Hepatocyte (in vitro differentiated cells): ENCODE data around the gene SORT1. TPM values are rescaled to one million over a fixed set of nuclear protein-coding genes. Genes with fewer than 3 reads are reported as not detected.

Experiments used
- DNase-seq: peaks from one replicate; pipeline ENCODE4 v3.0.0-alpha.2; 2016; ENCODE audit warnings: low spot score
- H2AFZ ChIP-seq: fragments of 200-600 bp; sonication (generic); 2 replicates; pipeline ENCODE4 v1.6.0; 2016; ENCODE audit warnings: antibody characterized with exemption, mild to moderate bottlenecking
- H3K27ac ChIP-seq: fragments of 200-600 bp; sonication (generic); 2 replicates; pipeline ENCODE4 v1.5.1; 2016; ENCODE audit warnings: mild to moderate bottlenecking
- H3K27me3 ChIP-seq: fragments of 200-600 bp; sonication (generic); 2 replicates; pipeline ENCODE4 v1.6.1; 2016
- H3K36me3 ChIP-seq: fragments of 200-600 bp; sonication (generic); replicated peaks from 2 replicates; pipeline ENCODE4 v1.5.1; 2016; ENCODE audit warnings: low read depth; ENCODE audit not compliant: insufficient read depth
- H3K4me1 ChIP-seq: fragments of 200-600 bp; sonication (generic); 2 replicates; pipeline ENCODE4 v1.5.1; 2016; ENCODE audit warnings: mild to moderate bottlenecking, moderate library complexity; ENCODE audit not compliant: insufficient read depth
- H3K4me2 ChIP-seq: fragments of 200-600 bp; sonication (generic); 2 replicates; pipeline ENCODE4 v1.6.0; 2016
- H3K4me3 ChIP-seq: fragments of 200-600 bp; sonication (generic); 2 replicates; pipeline ENCODE4 v1.5.1; 2016; ENCODE audit warnings: mild to moderate bottlenecking
- H3K79me2 ChIP-seq: fragments of 200-600 bp; sonication (generic); 2 replicates; pipeline ENCODE4 v1.6.0; 2017; ENCODE audit warnings: mild to moderate bottlenecking
- H3K9me2 ChIP-seq: fragments of 200-600 bp; sonication (generic); replicated peaks from 2 replicates; pipeline ENCODE4 v1.6.0; 2017; ENCODE audit warnings: mild to moderate bottlenecking; ENCODE audit not compliant: insufficient read depth
- H3K9me3 ChIP-seq: fragments of 200-600 bp; sonication (generic); 2 replicates; pipeline ENCODE4 v1.5.1; 2016; ENCODE audit warnings: low read depth, mild to moderate bottlenecking
- H4K20me1 ChIP-seq: fragments of 200-600 bp; sonication (generic); 2 replicates; pipeline ENCODE4 v1.6.0; 2016; ENCODE audit warnings: mild to moderate bottlenecking; ENCODE audit not compliant: insufficient read depth, poor library complexity, severe bottlenecking
- EZH2 ChIP-seq: fragments of 200-600 bp; sonication (generic); IDR thresholded peaks from 2 replicates; pipeline ENCODE4 v1.6.1; 2016; ENCODE audit warnings: antibody characterized with exemption, mild to moderate bottlenecking, borderline replicate concordance
- EZH2phosphoT487 ChIP-seq: fragments of 200-600 bp; sonication (generic); IDR thresholded peaks from one replicate; pipeline ENCODE4 v1.6.1; 2018; ENCODE audit warnings: antibody characterized with exemption, mild to moderate bottlenecking, low read depth, moderate library complexity; ENCODE audit not compliant: unreplicated experiment, severe bottlenecking
- WGBS: methylation state at CpG from one replicate; pipeline ENCODE4 v1.1.6; 2016; ENCODE audit warnings: low lambda C conversion rate; ENCODE audit errors: missing lambda C conversion rate; 5-methylcytosine and 5-hydroxymethylcytosine counted together
- polyA plus RNA-seq: library from polyadenylated mRNA; unstranded; fragments of >200 nt; fragmentation: Nextera tagmentation; extraction: Ambion mirVana; gene quantifications from 2 replicates; pipeline ENCODE4 v1.2.1, GENCODE V29; 2016
- total RNA-seq: library from RNA; depleted of rRNA; stranded (reverse); fragments of >200 nt; gene quantifications from 2 replicates; pipeline ENCODE4 v1.2.3, GENCODE V29; 2014
- TF ChIP-seq, protein P1 (sequence below): fragments of 200-600 bp; sonication (generic); IDR thresholded peaks from 2 replicates; pipeline ENCODE4 v1.5.1; 2016; ENCODE audit warnings: antibody characterized with exemption, mild to moderate bottlenecking; ENCODE audit not compliant: poor library complexity

The SORT1 gene
- total and polyA plus RNA-seq, 2 experiments from 2014 or later: 43.7 to 59.3 TPM

DNA sequence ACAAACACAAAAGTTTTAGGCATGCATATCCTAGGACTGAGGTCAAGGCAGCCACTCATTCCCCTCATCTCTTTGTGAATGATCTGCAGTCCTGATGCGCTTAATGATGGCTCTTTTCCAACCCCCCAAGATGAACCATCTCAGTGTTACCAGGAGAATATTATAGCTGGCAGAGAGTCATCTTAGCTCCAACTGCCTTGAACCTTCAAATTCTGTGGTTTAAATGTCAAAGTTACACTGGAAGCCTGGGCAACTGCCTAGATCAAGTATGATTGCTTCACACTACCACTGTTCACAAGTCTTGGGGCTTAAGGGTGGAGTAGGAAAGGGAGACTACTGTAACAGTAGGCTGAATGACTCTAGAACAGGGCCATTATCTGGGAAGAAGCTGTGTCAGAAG is 82.9 kb downstream of the SORT1 start:
- no peaks in the 10 kb centered on the region for H3K9me2 ChIP-seq
- no peak overlapping the region for H2AFZ ChIP-seq
- no peaks in the 10 kb centered on the region for H3K79me2 ChIP-seq
- no peak for DNase-seq
- 97% methylated on average over 1 of the region's 1 CpG for WGBS
- H3K4me3 ChIP-seq: no peak overlapping the region
- no peaks in the 10 kb centered on the region for H3K9me3 ChIP-seq
- no peak for TF ChIP-seq EZH2
- TF ChIP-seq EZH2phosphoT487: no peak
- TF ChIP-seq, protein P1, sequence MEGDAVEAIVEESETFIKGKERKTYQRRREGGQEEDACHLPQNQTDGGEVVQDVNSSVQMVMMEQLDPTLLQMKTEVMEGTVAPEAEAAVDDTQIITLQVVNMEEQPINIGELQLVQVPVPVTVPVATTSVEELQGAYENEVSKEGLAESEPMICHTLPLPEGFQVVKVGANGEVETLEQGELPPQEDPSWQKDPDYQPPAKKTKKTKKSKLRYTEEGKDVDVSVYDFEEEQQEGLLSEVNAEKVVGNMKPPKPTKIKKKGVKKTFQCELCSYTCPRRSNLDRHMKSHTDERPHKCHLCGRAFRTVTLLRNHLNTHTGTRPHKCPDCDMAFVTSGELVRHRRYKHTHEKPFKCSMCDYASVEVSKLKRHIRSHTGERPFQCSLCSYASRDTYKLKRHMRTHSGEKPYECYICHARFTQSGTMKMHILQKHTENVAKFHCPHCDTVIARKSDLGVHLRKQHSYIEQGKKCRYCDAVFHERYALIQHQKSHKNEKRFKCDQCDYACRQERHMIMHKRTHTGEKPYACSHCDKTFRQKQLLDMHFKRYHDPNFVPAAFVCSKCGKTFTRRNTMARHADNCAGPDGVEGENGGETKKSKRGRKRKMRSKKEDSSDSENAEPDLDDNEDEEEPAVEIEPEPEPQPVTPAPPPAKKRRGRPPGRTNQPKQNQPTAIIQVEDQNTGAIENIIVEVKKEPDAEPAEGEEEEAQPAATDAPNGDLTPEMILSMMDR: no peak
- no peaks in the 10 kb centered on the region for H3K36me3 ChIP-seq
- no peaks in the 10 kb centered on the region for H3K27me3 ChIP-seq
- no peak overlapping the region for H3K4me2 ChIP-seq
- H4K20me1 ChIP-seq: no peaks in the 10 kb centered on the region
- no peak overlapping the region for H3K27ac ChIP-seq
- peaks cover 6% of the 10 kb centered on the region for H3K4me1 ChIP-seq

DNA sequence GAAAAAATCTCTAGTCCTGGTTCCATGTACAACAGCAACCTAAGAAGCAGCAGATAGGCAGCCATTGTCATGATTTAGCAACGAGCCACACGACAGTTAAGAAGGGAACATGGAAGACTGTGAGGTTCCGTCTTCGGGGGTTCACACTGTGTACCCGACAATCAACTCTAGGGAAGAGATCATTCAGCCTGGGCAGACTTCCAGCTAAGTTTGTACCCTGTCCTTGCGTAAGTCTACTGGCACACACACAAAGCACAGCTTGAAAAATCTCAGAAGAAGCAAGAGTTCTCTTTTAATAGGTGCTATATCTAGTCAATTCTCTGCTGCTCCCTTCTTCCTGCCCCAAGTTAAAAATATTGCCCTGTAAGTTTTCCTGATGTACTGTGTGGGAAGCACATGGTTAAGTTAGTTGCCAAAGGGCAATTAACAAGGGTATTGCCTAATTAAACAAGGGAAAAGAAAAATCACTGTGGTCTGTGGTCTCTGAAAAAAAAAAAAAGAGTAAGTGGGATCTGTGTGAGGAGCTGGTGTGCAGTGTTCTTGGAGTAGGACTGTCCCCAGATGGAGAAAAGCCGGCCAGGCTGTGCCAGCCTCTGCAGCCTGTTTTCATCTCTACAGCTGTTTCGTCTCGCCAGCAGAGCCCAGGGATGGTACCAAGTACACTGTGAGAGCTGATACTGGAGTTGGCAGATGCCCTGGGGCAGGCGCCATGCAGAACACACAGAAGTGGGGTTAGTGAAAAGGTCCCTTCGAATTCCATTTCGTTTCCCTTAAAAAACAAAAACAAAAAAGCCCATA is 84.5 kb downstream of the SORT1 start:
- TF ChIP-seq, protein P1: no peak
- no peak for TF ChIP-seq EZH2phosphoT487
- TF ChIP-seq EZH2: no peak
- no peaks in the 10 kb centered on the region for H3K9me3 ChIP-seq
- H3K9me2 ChIP-seq: no peaks in the 10 kb centered on the region
- H3K4me2 ChIP-seq: no peak overlapping the region
- DNase-seq: no peak
- H3K36me3 ChIP-seq: no peaks in the 10 kb centered on the region
- no peaks in the 10 kb centered on the region for H3K79me2 ChIP-seq
- H3K27me3 ChIP-seq: no peaks in the 10 kb centered on the region
- H4K20me1 ChIP-seq: no peaks in the 10 kb centered on the region
- no peak overlapping the region for H2AFZ ChIP-seq
- peaks cover 17% of the 10 kb centered on the region for H3K4me1 ChIP-seq
- 95% methylated on average over 12 of the region's 12 CpGs for WGBS
- no peak overlapping the region for H3K27ac ChIP-seq
- no peak overlapping the region for H3K4me3 ChIP-seq

DNA sequence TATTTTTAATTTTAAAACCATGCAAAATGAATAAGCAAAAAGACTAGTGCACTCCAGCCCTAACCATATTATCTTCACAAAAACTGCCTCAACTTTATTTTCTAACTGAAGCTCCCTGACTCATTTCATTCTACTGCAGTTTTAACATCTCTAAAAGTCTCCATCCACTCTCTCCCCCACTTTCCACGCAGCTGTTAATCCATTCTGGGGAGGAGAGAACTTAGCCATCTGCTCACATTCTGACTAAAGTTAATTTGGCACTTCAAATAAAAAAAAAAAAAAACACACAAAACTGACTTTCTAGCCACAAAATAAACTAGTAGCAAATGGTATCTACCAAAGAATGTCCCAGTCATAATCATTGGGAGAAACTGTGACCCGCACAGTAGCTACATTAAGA is 85.5 kb downstream of the SORT1 start:
- no peak overlapping the region for H3K27ac ChIP-seq
- H2AFZ ChIP-seq: no peak overlapping the region
- H3K4me1 ChIP-seq: peaks cover 24% of the 10 kb centered on the region
- no peaks in the 10 kb centered on the region for H3K9me3 ChIP-seq
- H3K79me2 ChIP-seq: no peaks in the 10 kb centered on the region
- no peak overlapping the region for H3K4me3 ChIP-seq
- no peaks in the 10 kb centered on the region for H3K9me2 ChIP-seq
- TF ChIP-seq EZH2 (no peak), EZH2phosphoT487 (no peak)
- TF ChIP-seq, protein P1: no peak
- DNase-seq: no peak
- H4K20me1 ChIP-seq: no peaks in the 10 kb centered on the region
- no peaks in the 10 kb centered on the region for H3K36me3 ChIP-seq
- H3K4me2 ChIP-seq: no peak overlapping the region
- no peaks in the 10 kb centered on the region for H3K27me3 ChIP-seq
- WGBS: 94% methylated on average over 2 of the region's 2 CpGs
